DMS114 treated with DMSO at 0.1 percent for 48 hours (cell line): ENCODE measurements around the gene PRDM16.
"Not testable (repeated sequence)": the region's sequence is repeated elsewhere in the genome, so short reads cannot be mapped to it uniquely, and the experiment has no call there.

ENCODE experiments used
- DNase-seq: peaks from one replicate; lab custom pipeline; 2025; ENCODE audit not compliant: unreplicated experiment; lab: John Stamatoyannopoulos, UW

The PRDM16 gene

DNA sequence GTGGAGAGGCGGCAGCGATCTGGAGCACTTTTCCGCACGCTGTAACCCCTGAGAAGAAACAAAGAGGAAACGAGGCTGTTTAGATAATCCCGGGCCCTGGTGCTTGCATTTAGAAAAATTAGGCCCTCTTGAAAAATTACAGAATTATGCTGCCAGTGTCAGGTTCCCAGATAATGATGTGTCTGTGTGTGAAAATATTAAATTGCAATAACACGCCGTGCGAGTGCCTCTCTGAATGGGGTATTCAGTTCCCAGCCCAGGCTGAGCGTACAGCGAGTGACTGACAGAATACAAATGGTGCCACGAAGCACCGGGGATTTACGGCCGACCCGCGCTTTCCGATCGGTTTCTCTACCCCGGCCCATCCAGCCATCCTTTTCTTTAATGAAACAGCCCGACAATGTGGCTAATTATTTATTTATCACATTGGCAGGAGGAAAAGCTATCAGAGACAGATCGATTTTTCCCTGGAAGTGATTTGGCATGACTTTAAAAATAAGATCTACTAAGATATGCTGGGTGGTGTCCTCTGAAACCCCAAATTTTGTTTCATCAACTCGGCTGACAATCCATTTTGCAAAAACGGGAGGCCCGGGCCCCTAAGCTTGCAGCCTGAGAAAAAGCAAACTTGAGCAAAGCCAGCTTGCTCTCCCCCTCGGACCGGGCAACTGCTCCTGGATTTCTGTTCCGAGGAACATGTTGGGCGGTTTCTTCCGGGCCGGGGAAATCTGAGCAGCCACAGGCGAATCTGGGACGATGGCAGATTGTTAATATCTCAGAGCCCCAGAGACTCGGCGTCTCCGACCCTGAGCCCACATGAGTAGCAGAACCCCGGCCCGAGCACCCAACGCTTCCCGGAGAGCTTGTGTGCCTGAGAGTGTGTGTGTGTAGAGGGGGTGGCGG lies 11.3 kb downstream of the PRDM16 start:
- DNase-seq = no peak

DNA sequence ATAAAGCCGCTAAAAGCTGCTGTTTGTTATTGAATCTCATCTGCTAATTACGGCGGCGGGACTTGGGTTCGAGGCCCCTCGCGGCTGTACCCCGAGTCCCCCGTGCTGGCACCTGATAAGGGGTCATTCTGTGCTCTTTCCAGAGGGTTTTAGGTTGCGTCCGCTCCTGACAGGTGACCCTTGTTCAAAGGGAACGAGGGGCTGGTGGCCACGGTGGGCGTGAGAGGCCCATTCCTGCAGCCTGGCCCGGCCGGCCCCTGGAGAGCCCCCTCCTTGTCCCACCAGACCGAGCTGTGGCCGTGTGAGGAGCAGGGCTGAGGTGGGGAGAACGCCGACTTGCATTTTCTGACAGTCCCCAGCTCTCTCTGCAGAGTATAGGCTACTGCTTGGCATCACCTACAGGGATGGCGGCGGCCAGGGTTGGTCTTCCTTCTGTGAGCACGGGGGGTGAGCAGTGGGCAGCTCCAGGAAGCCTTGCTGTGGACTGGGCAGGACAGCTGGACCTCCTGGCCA lies 12.2 kb downstream of the PRDM16 start:
- no peak for DNase-seq

DNA sequence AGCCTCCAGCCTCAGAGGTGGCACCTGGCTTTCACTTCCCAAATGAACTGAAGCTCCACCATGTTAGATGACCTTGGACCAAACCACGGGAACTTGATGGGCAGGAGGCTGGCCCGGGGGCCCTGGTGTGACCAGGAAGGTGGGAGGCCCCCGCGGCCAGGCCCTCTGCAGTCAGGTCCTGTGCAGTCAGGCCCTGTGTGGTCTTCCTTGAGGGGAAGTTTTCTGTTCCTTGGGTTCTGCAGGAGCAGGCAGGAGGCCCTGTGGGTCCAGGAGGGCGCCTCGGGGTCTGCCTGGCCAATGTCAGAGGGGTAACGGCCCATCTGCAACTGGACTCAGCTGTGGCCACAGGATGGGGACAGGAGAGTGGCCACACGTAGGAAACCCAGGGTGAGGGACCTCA lies 13.0 kb downstream of the PRDM16 start:
- no peak for DNase-seq

- DNase-seq = no peak
These were observed 13.8 kb downstream of the PRDM16 start for GRCh38 chr1:3082571-3083516.

DNA sequence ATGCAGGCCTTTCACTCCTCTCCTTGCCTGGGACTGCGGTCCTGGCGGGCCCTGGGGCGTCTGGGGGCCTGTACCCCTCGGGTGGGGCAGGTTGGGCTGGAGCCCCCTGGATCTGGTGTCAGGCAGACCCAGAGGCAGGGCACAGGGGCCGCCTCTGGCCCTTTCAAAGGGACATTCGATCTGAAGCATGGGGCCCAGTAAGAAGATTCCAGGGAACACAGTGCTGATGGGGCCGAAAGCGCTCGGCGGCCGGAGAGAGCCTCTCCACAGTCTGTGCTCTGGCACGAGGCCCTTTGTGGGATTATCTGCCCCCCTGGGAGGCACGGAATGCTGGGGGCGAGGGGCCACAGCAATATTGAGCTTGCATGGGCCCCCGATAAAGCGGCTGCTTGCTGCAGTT lies 15.2 kb downstream of the PRDM16 start:
- DNase-seq = no peak

- no peak for DNase-seq
These were observed 15.7 kb downstream of the PRDM16 start for GRCh38 chr1:3084726-3085125.

- DNase-seq = no peak
These were observed 16.7 kb downstream of the PRDM16 start for GRCh38 chr1:3085721-3086120.

- DNase-seq = no peak
These were observed 17.4 kb downstream of the PRDM16 start for GRCh38 chr1:3086272-3086974.

DNA sequence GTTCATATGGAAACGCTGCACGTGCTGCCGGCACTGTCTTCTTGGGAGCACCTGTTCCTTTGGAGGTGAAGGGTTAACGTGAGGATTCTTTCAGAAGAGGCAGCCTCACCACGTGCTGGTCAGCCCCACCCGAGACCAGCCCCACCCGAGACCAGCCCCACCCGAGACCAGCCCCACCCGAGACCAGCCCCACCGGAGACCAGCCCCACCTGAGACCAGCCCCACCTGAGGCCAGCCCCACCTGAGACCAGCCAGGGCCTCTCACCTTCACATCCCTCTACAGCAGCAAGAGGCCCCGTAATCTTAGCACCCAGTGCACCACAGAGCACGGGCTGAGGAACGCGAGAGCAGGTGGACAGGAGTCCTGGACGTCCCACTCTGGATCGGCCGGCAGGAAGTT lies 18.0 kb downstream of the PRDM16 start:
- DNase-seq = no peak

DNA sequence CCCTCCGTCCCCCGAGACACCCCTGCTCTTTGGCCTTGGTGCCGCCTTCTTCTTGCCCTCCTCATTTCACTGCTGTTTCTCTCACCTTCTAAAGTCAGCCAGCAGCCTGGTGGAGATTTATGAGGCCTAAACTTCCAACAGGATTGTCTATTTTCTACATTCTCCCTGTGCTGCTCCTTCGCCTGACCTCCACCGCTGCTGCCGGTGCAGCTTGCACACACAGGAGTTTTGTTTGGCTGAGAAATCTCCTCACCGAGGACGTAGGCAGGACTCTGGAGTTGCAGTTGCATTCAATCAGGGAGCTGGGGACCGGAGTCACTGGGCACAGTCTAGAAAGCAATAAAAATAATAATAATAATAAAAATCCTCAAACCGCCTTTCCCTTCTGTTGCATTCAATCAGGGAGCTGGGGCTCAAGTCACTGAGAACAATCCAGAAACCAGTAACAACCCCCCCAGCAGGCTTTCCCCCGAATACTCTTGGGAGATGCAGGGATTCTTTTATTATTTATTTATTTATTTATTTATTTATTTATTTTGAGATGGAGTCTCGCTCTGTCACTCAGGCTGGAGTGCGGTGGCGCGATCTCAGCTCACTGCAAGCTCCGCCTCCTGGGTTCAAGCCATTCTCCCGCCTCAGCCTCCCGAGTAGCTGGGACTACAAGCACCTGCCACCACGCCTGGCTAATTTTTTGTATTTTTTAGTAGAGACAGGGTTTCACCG lies 19.1 kb downstream of the PRDM16 start:
- not testable (repeated sequence) for DNase-seq

DNA sequence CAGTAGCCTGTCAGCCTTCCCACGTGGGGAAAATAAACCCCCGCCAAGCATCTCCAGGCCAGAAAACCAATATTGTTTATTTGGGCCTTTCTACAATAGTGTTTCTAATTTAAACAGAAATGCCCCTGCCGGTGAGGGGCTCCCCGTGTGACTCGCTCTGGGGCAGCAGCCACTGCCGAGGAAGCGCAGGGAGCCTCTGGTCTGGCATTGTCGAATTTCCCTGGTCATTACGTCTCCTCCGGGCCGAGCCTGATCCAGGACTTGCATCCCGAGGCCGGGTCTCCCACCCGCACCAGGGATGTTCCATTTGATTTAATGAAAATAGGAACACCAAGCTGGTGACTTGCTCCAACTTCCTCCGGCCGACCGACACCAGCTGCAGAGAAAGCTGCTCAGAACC lies 20.5 kb downstream of the PRDM16 start:
- DNase-seq = no peak

DNA sequence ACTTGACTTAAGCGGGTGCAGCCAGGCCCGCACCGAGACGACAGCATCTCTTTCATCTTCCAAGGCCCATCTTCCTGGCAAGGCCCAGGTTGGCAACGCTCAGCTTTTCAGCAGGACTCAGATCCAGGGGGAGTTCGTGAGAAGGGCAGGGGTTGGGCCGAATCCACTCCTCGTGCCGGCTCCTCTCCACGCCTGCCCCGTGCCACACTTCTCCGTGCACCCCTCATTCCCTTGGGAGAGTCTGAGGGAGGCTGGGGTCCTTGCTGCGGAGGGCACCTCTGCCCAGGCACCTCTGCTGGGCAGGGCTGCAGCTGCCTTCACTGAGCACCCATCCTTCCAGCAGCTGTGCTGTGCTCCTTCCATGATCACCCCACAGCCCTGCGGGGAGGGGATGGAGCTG lies 22.3 kb downstream of the PRDM16 start:
- no peak for DNase-seq

- DNase-seq = no peak
These were observed 23.5 kb downstream of the PRDM16 start for GRCh38 chr1:3092530-3092929.

DNA sequence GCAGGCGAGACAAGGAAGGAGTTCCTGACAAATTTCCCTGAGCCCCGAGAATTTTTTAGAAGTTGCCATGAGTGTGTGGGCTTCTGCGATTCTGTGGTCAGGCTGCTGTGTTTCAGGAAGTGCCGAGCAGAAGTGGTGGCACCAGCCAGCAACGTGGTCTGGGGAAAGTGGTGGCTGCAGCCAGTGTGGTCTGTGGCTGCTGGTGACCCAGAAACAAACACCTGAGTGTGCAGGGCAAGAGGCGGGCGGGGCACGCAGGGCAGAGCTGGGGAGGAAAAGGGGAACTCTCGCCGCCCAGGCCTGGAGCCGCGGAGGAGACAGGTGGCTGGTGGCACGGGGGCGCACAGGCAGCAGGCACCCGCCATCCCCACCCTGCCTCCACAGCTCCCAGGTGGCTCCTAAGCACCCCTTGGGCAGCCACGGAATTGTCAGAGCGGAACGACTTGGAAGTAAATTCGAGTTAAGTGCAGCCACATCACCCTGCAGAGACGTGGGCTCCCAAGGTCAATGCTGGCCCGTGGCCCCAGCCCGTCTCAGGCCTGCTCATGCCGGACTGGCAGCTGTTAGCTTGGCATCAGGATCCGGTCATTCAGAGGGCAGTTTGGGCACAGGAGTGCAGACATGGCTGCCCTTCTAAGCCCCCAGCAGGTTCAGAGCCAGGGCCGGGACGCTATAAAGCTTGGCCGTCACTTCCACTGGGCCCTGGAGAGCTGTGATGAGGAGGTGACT lies 25.1 kb downstream of the PRDM16 start:
- no peak for DNase-seq

DNA sequence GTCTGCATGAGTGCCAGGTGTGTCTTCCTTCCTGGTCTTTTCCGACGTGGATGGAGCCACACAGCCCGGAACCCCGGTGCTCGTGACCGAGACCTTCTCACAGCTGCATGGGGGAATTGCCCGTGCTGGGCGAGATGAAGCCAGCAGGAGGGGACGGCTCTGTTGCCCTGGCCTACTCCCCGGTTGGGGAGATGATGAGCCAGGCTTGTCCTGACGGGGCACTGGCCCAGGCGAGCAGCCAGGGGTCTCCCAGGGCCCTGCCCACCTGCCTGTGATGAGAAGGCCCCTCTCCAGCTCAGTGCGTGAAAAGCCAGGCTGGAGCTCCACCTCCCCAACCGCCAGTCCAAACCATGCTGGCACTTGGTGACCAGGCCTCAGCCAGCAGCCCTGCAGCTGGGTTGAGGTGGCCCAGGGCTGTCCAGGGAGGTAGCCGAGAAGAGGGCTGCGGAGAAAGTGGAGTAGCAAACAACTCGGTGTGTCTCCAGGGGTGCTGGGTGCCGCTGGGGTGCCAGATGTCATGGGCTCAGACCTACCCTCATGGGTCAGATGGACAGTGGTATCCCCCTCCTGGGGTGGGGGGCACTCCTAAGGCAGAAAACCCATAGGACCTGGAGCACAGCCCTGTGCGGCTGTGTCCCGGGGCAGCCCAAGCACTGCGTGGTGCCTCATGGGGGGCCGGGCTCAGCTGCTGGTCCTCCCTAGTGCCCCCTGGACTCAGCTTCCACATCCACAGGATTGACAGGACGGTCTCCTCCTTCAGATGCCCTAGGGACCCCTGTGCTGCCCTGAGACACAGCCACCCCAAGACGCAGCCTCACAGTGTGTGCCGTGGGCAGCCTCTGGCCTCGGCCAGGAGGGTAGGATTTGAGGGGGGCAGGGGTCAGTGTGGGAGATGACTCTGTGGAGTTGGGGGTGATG lies 26.1 kb downstream of the PRDM16 start:
- no peak for DNase-seq

GRCh38 chr1:3096345-3096744 lies 27.3 kb downstream of the PRDM16 start:
- no peak for DNase-seq

- no peak for DNase-seq
These were observed 28.2 kb downstream of the PRDM16 start for GRCh38 chr1:3097231-3097630.

DNA sequence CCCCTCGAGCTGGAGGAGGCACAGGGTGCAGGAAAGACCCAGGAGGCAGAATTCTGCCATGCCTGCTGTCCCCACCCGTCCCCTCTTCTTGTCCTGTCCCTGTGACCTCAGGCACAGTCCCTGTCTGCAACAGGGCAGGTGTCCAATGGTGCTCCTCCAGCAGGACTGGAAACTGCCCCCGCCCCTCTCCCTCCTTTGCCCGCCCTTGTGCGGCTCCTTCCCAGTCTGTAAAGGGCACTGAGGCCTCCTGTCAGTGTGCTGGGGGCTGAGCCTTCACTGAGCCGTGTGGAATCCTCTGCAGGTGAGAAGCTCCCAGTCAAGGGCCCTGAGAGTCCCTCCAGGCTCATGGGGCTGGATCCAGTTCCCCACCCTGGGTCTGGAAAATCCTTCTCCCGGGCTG lies 28.9 kb downstream of the PRDM16 start:
- no peak for DNase-seq

- DNase-seq = no peak
These were observed 30.9 kb downstream of the PRDM16 start for GRCh38 chr1:3099861-3100260.
